Left renal cortex interstitium (tissue), 4 donors: ENCODE results near the gene CSTPP1. TPM values are rescaled to one million over a fixed set of nuclear protein-coding genes. Genes with fewer than 3 reads are reported as not detected.

ENCODE experiments used
- DNase-seq, 4 donors: peaks; one replicate each; pipeline ENCODE4 v3.0.0-alpha.2; 2013; ENCODE audit warnings: low read depth in 4 of 4, low spot score in 2 of 4, missing footprints in 1 of 4
- polyA plus RNA-seq, 4 donors: library from polyadenylated mRNA; unstranded; fragments of 120-200 nt; gene quantifications; one replicate each; pipeline ENCODE4 v1.2.1, GENCODE V29; 2013; ENCODE audit not compliant: insufficient read length in 4 of 4

Gene CSTPP1
- polyA plus RNA-seq, 4 donors = 54.3 to 60.4 (median 57.0) TPM

GRCh38 chr11:47172740-47173336, 236.3 kb downstream of the CSTPP1 start:
- no peak for DNase-seq

- DNase-seq = no peak
Observed at GRCh38 chr11:47175746-47176327, 239.3 kb downstream of the CSTPP1 start.

- peak in 3 of 4 donors; percentile 88 to 92 (median 90) for DNase-seq
Observed at GRCh38 chr11:47176328-47177228, 240.0 kb downstream of the CSTPP1 start, which contains the start of gene ARFGAP2. Gene ARFGAP2, minus strand, starts transcription at chr11:47176879. Its CDS starts 26 bp downstream, at chr11:47176853.

- peak in 1 of 4 donors; percentile 67 for DNase-seq
Observed at GRCh38 chr11:47177229-47177845, 240.8 kb downstream of the CSTPP1 start.

- no peak for DNase-seq
Observed at GRCh38 chr11:47177846-47178245, 241.3 kb downstream of the CSTPP1 start.

- DNase-seq = no peak
Observed at GRCh38 chr11:47178316-47178715, 241.8 kb downstream of the CSTPP1 start.

- DNase-seq = no peak
Observed at GRCh38 chr11:47178737-47179654, 242.4 kb downstream of the CSTPP1 start.

- no peak for DNase-seq
Observed at GRCh38 chr11:47179655-47179991, 243.1 kb downstream of the CSTPP1 start.

- DNase-seq = no peak
Observed at GRCh38 chr11:47180006-47180787, 243.6 kb downstream of the CSTPP1 start.

- no peak for DNase-seq
Observed at GRCh38 chr11:47181271-47181670, 244.7 kb downstream of the CSTPP1 start.

GRCh38 chr11:47182380-47182779, 245.8 kb downstream of the CSTPP1 start:
- no peak for DNase-seq

GRCh38 chr11:47183031-47183856, 246.7 kb downstream of the CSTPP1 start:
- DNase-seq = no peak

GRCh38 chr11:47183969-47184368, 247.4 kb downstream of the CSTPP1 start:
- no peak for DNase-seq

- DNase-seq = no peak
Observed at GRCh38 chr11:47184711-47185304, 248.2 kb downstream of the CSTPP1 start.

- DNase-seq = peak in 2 of 4 donors; percentile 24 to 37
Observed at GRCh38 chr11:47185305-47186075, 248.9 kb downstream of the CSTPP1 start.

- peak in 2 of 4 donors; percentile 21 to 27 for DNase-seq
Observed at GRCh38 chr11:47186076-47186699, 249.6 kb downstream of the CSTPP1 start, which contains the start of gene PACSIN3. Gene PACSIN3, minus strand, starts transcription at chr11:47186434. Its CDS starts 3,707 bp downstream, at chr11:47182727.
